ENCODE results near the gene MSANTD2.
A peak's percentile ranks its signal among the peaks of the same experiment; 100 is the strongest.

Gene MSANTD2

GRCh38 chr11:124745835-124746620 lies 54.2 kb downstream of the MSANTD2 start:
- peak; percentile 44 for TF ChIP-seq CTCF (IDR thresholded peaks at IDR 0.05; ENCODE audit: insufficient read depth, low read depth, low read length, missing control alignments)
- DNase-seq (ENCODE audit: low read depth), result peak; percentile 30
- H3K4me3 ChIP-seq (ENCODE audit: low read length), result peak overlapping the region; percentile 65

- DNase-seq (ENCODE audit: low read depth), result no peak
- no peak for TF ChIP-seq CTCF (IDR thresholded peaks at IDR 0.05; ENCODE audit: insufficient read depth, low read depth, low read length, missing control alignments)
- peak overlapping the region; percentile 65 for H3K4me3 ChIP-seq (ENCODE audit: low read length)
Observed at GRCh38 chr11:124745270-124745834, 54.9 kb downstream of the MSANTD2 start.

GRCh38 chr11:124743050-124743449 lies 57.2 kb downstream of the MSANTD2 start:
- no peak overlapping the region for H3K4me3 ChIP-seq (ENCODE audit: low read length)
- TF ChIP-seq CTCF (IDR thresholded peaks at IDR 0.05; ENCODE audit: insufficient read depth, low read depth, low read length, missing control alignments), result no peak
- DNase-seq (ENCODE audit: low read depth), result no peak

- TF ChIP-seq CTCF (IDR thresholded peaks at IDR 0.05; ENCODE audit: insufficient read depth, low read depth, low read length, missing control alignments), result no peak
- no peak for DNase-seq (ENCODE audit: low read depth)
- no peak overlapping the region for H3K4me3 ChIP-seq (ENCODE audit: low read length)
Observed at GRCh38 chr11:124742555-124742954, 57.7 kb downstream of the MSANTD2 start.

- peak overlapping the region; percentile 39 for H3K4me3 ChIP-seq (ENCODE audit: low read length)
- peak; percentile 63 for DNase-seq (ENCODE audit: low read depth)
- peak; percentile 13 for TF ChIP-seq CTCF (IDR thresholded peaks at IDR 0.05; ENCODE audit: insufficient read depth, low read depth, low read length, missing control alignments)
Observed at GRCh38 chr11:124740277-124740882, 59.8 kb downstream of the MSANTD2 start.

GRCh38 chr11:124739479-124740276 lies 60.5 kb downstream of the MSANTD2 start, which contains the start of gene NRGN:
TSS of gene NRGN (plus strand) at chr11:124739942. CDS start at chr11:124740085, 143 bp downstream.
- no peak for TF ChIP-seq CTCF (IDR thresholded peaks at IDR 0.05; ENCODE audit: insufficient read depth, low read depth, low read length, missing control alignments)
- H3K4me3 ChIP-seq (ENCODE audit: low read length), result peak within 1 kb of the TSS; percentile 39
- DNase-seq (ENCODE audit: low read depth), result peak; percentile 91

Data from epithelial cell of esophagus (primary cell).